DMS79 treated with DMSO at 0.1 percent for 48 hours (cell line): ENCODE measurements around the gene VSTM2L.

Experiments
- DNase-seq: peaks from one replicate; lab custom pipeline; 2025; lab: John Stamatoyannopoulos, UW

Gene VSTM2L

GRCh38 chr20:37918035-37918434, 15.1 kb downstream of the VSTM2L start:
- no peak for DNase-seq

DNA sequence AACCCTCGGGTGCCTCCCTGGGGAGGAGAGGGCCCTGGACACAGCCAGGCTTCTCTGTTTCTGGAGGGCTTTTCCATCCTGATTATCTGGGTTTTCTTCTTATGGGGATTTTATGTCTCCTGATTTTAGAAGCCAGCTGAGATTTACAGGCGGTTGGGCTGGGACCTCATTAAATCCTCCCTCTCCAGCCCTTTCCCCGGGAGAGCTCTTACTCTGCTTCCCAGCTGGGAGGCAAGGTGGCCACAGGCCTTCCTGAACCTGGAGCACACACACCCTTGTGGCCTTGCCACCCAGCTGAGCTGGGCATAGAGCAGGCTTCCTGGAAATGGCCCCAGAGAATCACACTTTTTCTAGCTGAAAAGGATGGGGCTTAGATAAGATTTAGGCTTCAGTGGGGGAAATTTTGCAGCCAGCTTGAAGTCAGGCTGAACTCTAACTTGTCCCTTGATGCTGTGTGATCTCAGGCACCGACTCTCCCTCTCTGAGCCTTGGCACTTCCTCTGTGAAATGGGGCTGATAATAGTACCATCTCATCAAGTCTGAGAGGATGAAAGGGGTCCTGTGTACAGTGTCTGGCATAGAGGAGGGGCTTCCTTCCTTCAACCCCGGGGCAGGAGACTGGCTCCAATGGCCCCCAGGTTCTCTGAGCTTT, 16.6 kb downstream of the VSTM2L start:
- no peak for DNase-seq

DNA sequence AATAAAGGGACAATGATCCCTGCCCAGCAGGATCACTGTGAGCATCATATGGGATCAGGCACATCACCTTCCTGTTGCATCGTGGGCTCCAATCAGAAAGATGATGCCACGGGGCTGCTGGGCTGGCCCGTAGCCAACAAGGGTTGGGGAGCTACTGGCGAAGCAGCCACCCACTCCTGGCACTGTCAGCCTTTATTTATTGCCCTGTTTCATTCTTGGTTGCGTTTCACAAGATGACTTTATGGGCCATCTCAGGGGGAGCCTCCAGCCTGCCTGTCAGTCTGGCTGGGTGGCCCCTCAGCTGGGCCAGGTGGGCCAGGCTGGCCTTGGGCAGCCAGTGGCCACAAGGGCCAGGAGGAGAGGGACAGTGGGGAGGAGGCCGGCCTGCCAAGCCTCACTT, 17.3 kb downstream of the VSTM2L start:
- no peak for DNase-seq

DNA sequence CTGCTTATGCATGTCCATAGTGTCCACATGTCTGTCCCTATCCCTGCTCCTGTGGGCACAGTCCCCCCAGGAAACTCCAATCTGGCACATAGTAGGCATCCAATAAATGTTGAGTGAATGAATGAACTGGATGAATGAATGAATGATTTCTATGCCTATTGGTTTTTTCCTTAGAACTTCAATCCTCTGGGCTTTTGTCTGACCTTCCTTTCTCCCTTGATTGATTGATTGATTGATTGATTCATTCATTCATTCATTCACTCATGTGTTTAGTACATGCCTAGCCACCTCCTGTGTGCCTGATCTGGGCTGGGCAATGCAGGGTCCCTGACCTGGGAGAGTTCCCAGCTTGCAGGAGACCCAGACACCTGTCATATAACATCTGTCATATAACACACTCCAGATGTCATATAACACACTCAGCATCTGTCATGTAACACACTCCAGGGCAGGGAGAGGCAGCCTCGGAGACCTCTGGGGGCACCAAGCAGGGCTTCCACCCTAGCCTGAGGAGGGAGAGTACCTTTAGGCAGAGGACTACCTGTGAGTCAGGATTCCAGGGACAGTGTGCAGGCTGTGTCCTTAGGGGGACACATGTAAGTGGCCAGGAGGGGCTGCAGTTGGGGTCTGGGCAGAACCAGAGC, 17.9 kb downstream of the VSTM2L start:
- no peak for DNase-seq

- no peak for DNase-seq
Measured at GRCh38 chr20:37921341-37921929, 18.5 kb downstream of the VSTM2L start.

GRCh38 chr20:37922016-37922415, 19.1 kb downstream of the VSTM2L start:
- DNase-seq, result no peak

DNA sequence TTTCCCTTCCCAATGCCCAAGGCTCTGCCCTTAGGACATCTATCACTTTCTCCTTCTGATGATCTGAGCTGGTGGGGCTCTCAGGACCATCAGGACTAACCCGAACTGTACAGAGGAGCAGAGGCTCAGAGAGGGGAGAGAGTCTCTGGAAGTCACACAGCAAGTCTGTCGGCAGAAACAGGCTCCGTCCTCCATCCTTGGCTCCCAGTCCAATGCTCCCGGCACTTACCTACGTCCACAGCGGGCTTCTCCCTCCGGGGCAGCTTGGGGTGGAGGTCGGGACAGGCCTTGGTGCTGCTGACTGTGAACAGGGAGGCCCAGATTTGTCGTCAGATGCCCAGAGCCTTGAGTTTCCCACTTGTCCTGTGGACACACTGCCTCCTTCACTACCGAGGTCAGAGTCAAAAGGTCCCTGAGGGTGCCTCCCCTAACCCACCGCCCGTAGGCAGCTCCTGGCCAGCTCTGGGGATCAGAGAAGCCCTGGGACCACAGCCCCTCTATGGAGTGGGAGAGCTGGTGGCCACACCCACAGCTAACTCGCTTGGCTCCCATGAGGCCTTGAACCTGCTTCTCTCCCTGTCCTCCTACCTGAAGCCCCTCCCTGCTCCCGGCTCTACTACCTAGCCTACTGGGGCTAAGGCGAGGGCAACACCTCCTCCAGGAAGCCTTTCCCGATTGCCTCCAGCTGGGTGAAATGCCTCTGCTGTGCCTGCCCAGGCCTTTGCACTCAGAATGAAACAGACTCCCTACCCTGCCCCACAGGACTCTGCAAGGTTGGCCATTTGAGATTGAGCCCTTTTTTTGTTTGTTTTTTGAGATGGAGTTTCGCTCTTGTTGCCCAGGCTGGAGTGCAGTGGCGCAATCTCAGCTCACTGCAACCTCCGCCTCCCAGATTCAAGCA, 22.6 kb downstream of the VSTM2L start:
- DNase-seq, result no peak

GRCh38 chr20:37926612-37927011, 23.7 kb downstream of the VSTM2L start:
- no peak for DNase-seq

GRCh38 chr20:37927410-37928095, 24.6 kb downstream of the VSTM2L start:
- DNase-seq, result no peak

DNA sequence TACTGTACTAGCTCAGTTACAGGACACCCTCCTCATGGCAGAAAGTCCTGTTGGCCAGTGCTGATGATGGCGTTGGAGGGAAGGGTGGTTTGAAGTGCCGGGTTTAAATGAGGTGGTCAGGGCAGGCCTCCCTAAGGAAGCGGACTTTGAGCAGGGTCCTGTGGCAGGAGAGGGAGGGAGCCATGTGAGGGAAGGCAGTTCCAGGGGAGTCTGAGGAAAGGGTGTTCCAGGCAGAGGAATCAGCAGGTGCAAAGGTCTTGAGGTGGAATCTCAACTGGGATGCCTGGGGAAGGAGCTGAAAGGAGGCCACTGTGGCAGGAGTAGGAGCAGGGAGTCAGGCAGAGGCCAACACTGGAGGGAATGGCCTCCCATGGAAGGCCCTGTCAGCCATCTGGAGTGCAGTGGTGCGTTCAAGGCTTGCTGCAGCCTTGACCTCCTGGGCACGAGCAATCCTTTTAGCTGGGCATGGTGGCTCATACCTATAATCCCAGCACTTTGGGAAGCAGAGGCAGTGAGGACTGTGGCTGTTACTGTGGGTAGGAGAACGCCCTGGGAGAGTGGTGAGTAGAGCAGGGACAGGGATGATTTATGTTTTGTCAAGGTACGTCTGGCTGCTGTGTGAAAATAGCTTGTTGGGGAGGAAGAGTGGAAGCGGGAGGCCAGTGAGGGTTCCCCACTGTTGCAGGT, 26.2 kb downstream of the VSTM2L start:
- no peak for DNase-seq

DNA sequence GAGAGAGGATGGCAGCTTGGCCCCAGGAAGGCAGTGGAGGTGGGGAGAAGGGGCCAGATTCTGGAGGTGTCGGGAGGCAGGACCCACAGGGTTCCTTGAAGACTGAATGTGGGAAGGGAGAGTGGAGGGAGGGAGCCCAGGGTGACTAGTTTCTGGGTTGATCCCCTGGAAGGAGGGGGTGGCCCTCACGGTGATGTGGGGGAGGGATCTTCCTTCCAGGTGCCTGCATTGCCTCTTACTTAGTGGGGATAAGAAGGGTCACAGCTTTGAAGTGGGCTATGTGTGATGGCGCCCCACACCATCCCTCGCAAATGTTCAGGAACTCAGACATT, 26.7 kb downstream of the VSTM2L start:
- no peak for DNase-seq

DNA sequence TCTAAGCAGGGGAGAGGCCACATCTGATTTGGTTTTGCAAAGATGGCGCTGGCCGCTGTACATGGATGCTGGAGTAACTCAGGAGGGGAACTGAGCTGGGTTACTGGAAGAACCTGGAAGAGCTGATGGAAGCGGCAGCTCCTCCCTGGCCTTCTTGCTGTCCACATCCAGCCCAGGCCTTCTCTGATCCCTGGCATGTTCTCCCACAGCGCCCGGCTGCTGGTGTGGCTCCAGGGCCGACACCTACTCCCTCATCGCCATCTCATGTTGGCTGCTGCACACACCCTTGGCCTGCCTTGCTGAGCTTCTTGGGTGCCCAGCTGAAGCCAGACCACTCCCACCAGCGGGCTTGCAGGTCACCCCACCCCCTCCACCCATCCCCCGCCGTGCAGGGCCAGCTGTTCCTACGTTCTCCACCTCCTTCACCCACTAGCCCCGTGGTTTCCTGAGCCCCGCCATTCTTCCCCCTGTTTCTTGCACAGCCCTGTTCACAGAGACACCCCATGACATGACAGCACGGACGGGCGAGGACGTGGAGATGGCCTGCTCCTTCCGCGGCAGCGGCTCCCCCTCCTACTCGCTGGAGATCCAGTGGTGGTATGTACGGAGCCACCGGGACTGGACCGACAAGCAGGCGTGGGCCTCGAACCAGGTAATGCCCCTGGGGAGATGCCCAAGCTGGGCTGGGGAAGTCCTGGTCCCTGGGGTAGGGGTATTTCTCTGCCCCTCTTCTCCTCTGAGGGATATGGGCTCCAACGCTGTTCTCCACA, 28.4 kb downstream of the VSTM2L start:
- DNase-seq, result no peak

- no peak for DNase-seq
Measured at GRCh38 chr20:37932074-37932473, 29.1 kb downstream of the VSTM2L start.

DNA sequence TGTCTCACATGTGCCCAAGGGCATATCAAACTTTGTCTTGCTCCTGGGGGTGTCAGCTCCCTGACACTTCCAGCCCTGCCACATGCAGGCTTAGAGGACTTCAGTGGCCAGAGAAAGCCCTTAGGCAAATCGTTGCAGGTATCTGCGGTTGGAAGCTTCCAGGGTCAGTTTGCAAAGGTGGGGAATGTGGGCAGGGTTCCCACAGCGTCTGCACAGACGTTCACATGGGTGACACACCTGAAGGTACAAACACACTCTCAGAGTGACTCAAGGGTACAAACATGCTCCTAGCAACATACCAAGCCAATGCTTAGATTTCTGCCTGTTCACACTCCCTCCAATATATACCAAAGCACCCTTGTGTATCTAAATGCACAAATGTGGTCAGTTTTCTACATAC, 30.0 kb downstream of the VSTM2L start:
- no peak for DNase-seq

GRCh38 chr20:37933786-37934633, 31.1 kb downstream of the VSTM2L start:
- DNase-seq, result no peak

DNA sequence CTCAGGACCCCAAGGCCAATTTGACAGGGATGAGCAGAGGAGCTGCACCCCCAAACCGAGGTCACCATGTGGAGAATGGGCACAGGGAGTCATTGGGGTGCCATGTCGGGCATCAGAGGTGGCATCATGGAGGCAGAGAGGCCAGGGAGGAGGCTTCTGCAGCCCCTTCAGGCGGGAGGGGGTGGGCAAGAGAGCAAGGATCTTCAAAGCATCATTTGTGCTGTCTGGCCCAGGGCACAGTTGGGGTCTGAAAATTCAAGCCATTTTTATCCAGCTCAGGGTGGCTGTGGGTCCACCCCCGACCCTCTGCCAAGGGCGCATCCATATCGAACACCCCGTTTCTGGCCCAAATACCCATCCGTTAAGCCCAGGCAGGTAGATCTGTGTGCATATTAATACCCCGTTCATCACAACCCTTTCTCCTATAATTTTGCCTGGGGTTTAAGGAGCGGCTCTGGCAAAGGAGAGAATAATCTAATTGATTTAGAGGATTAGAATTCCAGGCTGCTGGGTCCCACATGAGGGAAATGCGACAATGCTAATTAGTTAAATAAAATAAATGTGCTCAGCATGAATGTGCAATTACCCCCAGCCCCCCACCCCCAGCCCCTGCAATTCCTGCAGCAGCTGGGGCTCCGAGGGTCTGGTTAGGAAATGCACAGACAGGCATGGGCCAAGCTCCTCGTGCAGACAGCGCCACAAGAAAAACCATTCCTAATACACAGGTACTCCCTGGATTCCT, 31.9 kb downstream of the VSTM2L start:
- DNase-seq, result no peak

- no peak for DNase-seq
Measured at GRCh38 chr20:37935435-37935834, 32.5 kb downstream of the VSTM2L start.

DNA sequence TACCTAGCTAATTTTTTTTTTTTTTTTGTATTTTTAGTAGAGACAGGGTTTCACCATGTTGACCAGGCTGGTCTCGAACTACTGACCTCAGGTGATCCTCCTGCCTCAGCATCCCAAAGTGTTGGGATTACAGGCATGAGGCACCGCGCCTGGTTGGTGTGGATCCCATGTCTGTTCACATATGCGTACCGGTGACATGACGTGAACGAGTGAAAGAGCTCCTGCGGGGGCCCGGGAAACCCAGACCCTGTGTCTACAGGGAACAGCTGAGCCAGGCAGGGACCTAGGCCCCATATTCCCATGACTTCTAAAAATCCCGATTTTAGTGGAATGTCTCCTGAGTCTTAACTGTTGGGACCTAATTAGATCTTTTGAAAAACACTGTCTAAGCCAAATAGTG, 33.1 kb downstream of the VSTM2L start:
- DNase-seq, result no peak

DNA sequence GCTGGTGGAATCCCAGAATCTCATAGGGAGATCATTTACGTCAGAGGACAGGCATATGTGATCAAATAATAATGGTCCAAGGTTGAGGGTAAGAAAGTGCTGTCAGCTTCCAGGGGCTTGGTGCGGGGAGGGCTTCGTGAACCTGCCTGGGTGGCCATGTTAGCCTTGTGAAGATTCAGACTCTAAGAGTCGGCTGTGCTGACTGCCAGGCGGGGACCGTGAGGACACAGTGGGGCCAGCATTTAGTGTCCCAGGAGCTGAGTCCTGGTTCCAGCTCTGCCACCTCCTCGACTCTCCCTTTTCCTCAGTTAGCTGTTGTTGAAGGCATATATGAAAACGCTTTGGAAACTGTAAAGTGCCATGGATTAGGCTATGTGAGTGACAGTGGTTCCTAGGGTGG, 33.5 kb downstream of the VSTM2L start:
- DNase-seq, result no peak
